OCI-LY3 (cell line): ENCODE results near the gene RPTN.

Experiments
- H2AFZ ChIP-seq: fragments of 200-600, 300-600 bp; shearing (Covaris generic); 2 replicates; pipeline ENCODE4 v1.6.0; 2014; ENCODE audit warnings: antibody characterized with exemption, low read depth, low read length
- H3K27ac ChIP-seq: fragments of 200-600, 300-600 bp; sonication (generic); 2 replicates; pipeline ENCODE4 v1.5.1; 2014; ENCODE audit warnings: mild to moderate bottlenecking, low read length, moderate library complexity, mixed read lengths
- H3K27me3 ChIP-seq: fragments of 200-600, 300-600 bp; sonication (generic); 2 replicates; pipeline ENCODE4 v1.6.1; 2014; ENCODE audit warnings: low read depth, low read length, mixed read lengths
- H3K36me3 ChIP-seq: fragments of 200-600, 300-600 bp; sonication (generic); replicated peaks from 2 replicates; pipeline ENCODE3; 2014; ENCODE audit warnings: low read depth, low read length, mixed read lengths
- H3K4me1 ChIP-seq: fragments of 300-600, 200-600 bp; sonication (generic); 2 replicates; pipeline ENCODE4 v1.6.1; 2014; ENCODE audit warnings: low read length, mixed read lengths
- H3K4me2 ChIP-seq: fragments of 200-600, 300-600 bp; sonication (generic); 2 replicates; pipeline ENCODE4 v1.6.1; 2014; ENCODE audit warnings: low read length, mixed read lengths
- H3K4me3 ChIP-seq: fragments of 300-600, 200-600 bp; sonication (generic); 2 replicates; pipeline ENCODE4 v1.5.1; 2014; ENCODE audit warnings: antibody characterized with exemption, mild to moderate bottlenecking, low read length, moderate library complexity
- H3K79me2 ChIP-seq: fragments of 300-600, 200-600 bp; shearing (Covaris generic); 2 replicates; pipeline ENCODE4 v1.6.1; 2014; ENCODE audit warnings: mild to moderate bottlenecking, low read length, mixed read lengths
- H3K9ac ChIP-seq: fragments of 300-600, 200-600 bp; shearing (Covaris generic); 2 replicates; pipeline ENCODE4 v1.6.0; 2014; ENCODE audit warnings: mild to moderate bottlenecking, low read length, moderate library complexity
- H3K9me3 ChIP-seq: fragments of 200-600, 300-600 bp; shearing (Covaris generic); 2 replicates; pipeline ENCODE4 v1.6.1; 2014; ENCODE audit warnings: low read length, mixed read lengths; ENCODE audit not compliant: insufficient read depth
- H4K20me1 ChIP-seq: fragments of 200-600, 300-600 bp; sonication (generic); 2 replicates; pipeline ENCODE4 v1.6.1; 2016; ENCODE audit warnings: low read length, mixed read lengths; ENCODE audit not compliant: insufficient read depth
- CTCF ChIP-seq: fragments of 200-600, 300-600 bp; sonication (generic); IDR thresholded peaks from 2 replicates; pipeline ENCODE4 v1.5.1; 2014; ENCODE audit warnings: antibody characterized with exemption, low read length, low read depth
- EZH2phosphoT487 ChIP-seq: fragments of 200-600 bp; shearing (Covaris generic); IDR thresholded peaks from 2 replicates; pipeline ENCODE4 v1.6.1; 2018; ENCODE audit warnings: antibody characterized with exemption, mixed run types, low read depth

Gene RPTN

DNA sequence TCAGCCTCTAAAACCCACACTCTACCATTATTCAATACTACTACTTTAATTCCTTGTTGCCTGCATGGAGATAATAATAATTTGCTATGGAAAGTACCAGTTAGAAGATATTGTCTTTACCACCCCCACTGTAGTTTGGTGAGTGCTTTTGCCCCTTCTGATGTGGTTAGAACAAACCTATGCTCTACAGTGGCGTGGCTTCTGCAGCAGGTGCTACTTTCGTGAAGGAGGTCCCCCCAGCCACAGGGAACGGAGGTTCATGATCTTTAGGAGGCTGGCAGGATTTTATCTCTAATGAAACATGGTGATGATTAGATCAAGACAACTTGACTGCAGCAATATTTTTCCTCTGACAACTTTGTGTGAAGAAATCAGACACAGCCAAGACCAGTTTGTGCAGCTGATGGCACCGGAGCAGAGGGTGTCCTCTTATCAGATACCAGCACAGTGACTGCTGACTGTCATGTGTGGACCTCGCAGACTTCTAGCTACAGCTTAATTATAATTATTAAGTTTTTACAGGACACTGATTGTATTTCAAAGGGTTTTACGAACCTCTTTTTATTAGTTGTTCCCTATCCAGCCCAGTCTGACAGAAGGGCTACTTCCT lies 33.1 kb downstream of the RPTN start:
- Histone ChIP-seq H3K27ac (no peak overlapping the region), H3K4me1 (no peaks in the 10 kb centered on the region), H3K9me3 (no peaks in the 10 kb centered on the region), H3K4me2 (no peak overlapping the region), H4K20me1 (no peaks in the 10 kb centered on the region), H2AFZ (no peak overlapping the region), H3K27me3 (peaks cover 60% of the 10 kb centered on the region), H3K79me2 (no peaks in the 10 kb centered on the region), H3K36me3 (no peaks in the 10 kb centered on the region), H3K4me3 (no peak overlapping the region), H3K9ac (no peak overlapping the region)
- no peak for TF ChIP-seq CTCF
- TF ChIP-seq EZH2phosphoT487 = no peak

DNA sequence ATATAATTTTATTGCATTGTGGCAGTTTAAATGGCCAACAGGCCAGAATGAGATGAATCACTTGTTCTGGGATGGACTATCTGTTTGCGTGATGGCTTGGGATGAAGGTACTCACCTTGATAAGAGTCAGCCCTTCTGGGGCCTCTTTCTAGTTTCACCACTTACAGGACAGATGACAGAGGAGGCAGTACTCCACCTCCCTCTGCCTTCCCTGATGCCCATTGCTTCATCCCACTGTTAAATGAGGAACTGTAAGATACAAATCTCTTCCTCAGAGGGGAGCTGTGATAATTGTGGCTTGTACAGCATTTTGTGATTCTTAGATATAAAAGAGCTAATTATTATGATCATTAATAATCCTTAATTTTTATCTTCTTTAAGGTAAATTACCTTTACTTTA lies 40.1 kb downstream of the RPTN start:
- H3K27me3 ChIP-seq = peaks cover 49% of the 10 kb centered on the region
- H3K4me3 ChIP-seq = no peak overlapping the region
- no peaks in the 10 kb centered on the region for H4K20me1 ChIP-seq
- H3K9ac ChIP-seq = no peak overlapping the region
- H2AFZ ChIP-seq = no peak overlapping the region
- no peaks in the 10 kb centered on the region for H3K9me3 ChIP-seq
- no peaks in the 10 kb centered on the region for H3K36me3 ChIP-seq
- H3K4me1 ChIP-seq = no peaks in the 10 kb centered on the region
- no peaks in the 10 kb centered on the region for H3K79me2 ChIP-seq
- H3K27ac ChIP-seq = no peak overlapping the region
- H3K4me2 ChIP-seq = no peak overlapping the region
- TF ChIP-seq EZH2phosphoT487 (no peak), CTCF (no peak)

DNA sequence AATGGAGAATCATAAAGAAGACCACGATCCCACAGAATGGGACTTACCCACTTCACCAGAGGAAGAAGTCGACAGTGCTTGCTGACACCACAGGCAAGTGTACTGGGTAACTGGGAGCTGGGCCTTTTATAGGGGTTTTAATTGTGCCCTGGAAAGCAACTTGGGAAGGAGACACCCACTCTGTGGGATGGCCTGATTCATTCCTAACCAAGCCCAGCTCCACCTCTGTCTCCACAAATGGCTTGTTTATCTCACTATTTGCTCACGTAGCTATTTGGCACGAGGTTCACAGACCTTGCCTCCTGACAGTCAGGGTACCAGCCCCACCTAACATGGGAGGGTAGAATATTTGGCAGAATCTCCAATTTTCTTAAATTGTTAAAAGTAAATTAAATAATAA lies 43.7 kb downstream of the RPTN start, which contains the start of gene TCHH:
TSS of gene TCHH (minus strand) at position 101 of the 400 bp plus-strand sequence. CDS start 1,364 bp downstream, outside the sequence.
- Histone ChIP-seq H3K79me2 (no peaks in the 10 kb centered on the region), H3K9me3 (peaks cover 16% of the 10 kb centered on the region; the same call in 1 of the 2 replicates), H3K4me3 (no peak within 1 kb of the TSS), H3K27me3 (peaks cover 48% of the 10 kb centered on the region), H3K27ac (no peak within 1 kb of the TSS), H4K20me1 (no peaks in the 10 kb centered on the region), H3K36me3 (no peaks in the 10 kb centered on the region), H3K4me1 (no peaks in the 10 kb centered on the region), H3K9ac (no peak within 1 kb of the TSS), H2AFZ (no peak within 1 kb of the TSS), H3K4me2 (no peak within 1 kb of the TSS)
- no peak for TF ChIP-seq EZH2phosphoT487
- TF ChIP-seq CTCF = no peak

DNA sequence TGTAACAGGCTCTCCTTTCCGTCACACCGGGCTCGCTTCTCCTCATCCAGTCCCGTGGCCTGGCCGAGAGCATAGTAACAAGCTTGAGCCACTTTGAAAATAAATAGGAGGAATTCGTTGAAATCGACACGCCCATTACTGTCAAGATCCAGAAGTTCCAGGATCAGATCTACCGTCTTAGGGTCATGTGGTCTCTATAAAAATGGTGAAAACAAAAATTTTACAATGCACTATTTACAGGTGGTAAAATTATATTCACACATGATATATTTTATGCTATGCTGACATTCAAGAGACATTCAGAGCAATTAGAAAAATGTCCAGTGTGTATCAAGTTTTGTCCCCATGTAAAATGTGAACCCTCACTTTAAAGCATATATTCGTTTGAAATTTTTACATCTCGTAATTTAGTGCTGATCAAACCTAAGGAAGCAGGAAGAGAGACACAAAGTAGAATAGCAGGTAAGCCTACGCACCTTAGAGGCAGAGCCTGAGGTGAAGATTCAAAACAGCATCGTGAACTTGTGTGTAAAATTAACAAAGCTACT lies 46.1 kb downstream of the RPTN start:
- Histone ChIP-seq H3K4me2 (no peak overlapping the region), H2AFZ (no peak overlapping the region), H3K27me3 (peaks cover 42% of the 10 kb centered on the region)

More for the DNA sequence above, 46.1 kb downstream of the RPTN start:
- no peaks in the 10 kb centered on the region for H3K79me2 ChIP-seq
- H3K4me3 ChIP-seq = no peak overlapping the region
- no peak overlapping the region for H3K27ac ChIP-seq
- H4K20me1 ChIP-seq = no peaks in the 10 kb centered on the region
- TF ChIP-seq CTCF (no peak), EZH2phosphoT487 (no peak)
- peaks cover 18% of the 10 kb centered on the region; the same call in 1 of the 2 replicates for H3K9me3 ChIP-seq
- H3K36me3 ChIP-seq = no peaks in the 10 kb centered on the region
- no peak overlapping the region for H3K9ac ChIP-seq
- no peaks in the 10 kb centered on the region for H3K4me1 ChIP-seq
